Mucosa of descending colon (tissue), 3 donors: ENCODE data around the gene RASL11A. TPM values are rescaled to one million over a fixed set of nuclear protein-coding genes. Genes with fewer than 3 reads are reported as not detected.

Source experiments
- ATAC-seq: fragments of 200-7000 bp; cut with Tn5 transposase; one replicate; pipeline ENCODE4 v1.9.1; 2020; ENCODE audit warnings: mild to moderate bottlenecking, moderate library complexity
- DNase-seq, 3 donors: peaks; one replicate each; pipeline ENCODE4 v3.0.0-alpha.2; 2020
- H3K36me3 ChIP-seq: fragments of 200-600 bp; one replicate; pipeline ENCODE4 v1.8.0; 2021; ENCODE audit warnings: low read depth, mild to moderate bottlenecking
- H3K4me1 ChIP-seq: fragments of 200-600 bp; one replicate; pipeline ENCODE4 v1.8.0; 2021; ENCODE audit warnings: low read depth, mild to moderate bottlenecking
- H3K4me3 ChIP-seq: fragments of 200-600 bp; one replicate; pipeline ENCODE4 v1.8.0; 2021; ENCODE audit warnings: mild to moderate bottlenecking
- H3K9me3 ChIP-seq: fragments of 200-600 bp; one replicate; pipeline ENCODE4 v1.8.0; 2021; ENCODE audit warnings: mild to moderate bottlenecking
- intact Hi-C, 2 donors: fragments of 100-400 bp; cut with DNase I in 1 of 2; cut with micrococcal nuclease in 1 of 2; formaldehyde crosslinking; loops; one replicate each; pipeline versions ENCODE4 v1.11.0 to v1.11.1; 2022; cut with DNase I, micrococcal nuclease
- total RNA-seq, 3 donors: library from RNA; stranded (reverse); fragmentation: NEBNext Ultra II Directional in 2 of 3; extraction: Animal tissue kit (Norgen Biotek cat#: 25700) in 2 of 3; gene quantifications; one replicate each; pipeline versions ENCODE4 v1.2.1 to v1.2.4, GENCODE V29; 2021 to 2023
- TF ChIP-seq, protein P1 (sequence below): fragments of 200-600 bp; IDR thresholded peaks from one replicate; pipeline ENCODE4 v1.8.0; 2022; ENCODE audit warnings: antibody characterized with exemption, mild to moderate bottlenecking
- donor health status: DM: no; HTN: no; CAD: no; lungs with moderate emphysema.
- donor health status: DM: no; HTN: no; CAD: no.
- donor health status: DM: no; HTN: yes; CAD: no.

The RASL11A gene
- total RNA-seq, 3 donors from 2014 or later = 27.0 to 75.0 (median 34.9) TPM

DNA sequence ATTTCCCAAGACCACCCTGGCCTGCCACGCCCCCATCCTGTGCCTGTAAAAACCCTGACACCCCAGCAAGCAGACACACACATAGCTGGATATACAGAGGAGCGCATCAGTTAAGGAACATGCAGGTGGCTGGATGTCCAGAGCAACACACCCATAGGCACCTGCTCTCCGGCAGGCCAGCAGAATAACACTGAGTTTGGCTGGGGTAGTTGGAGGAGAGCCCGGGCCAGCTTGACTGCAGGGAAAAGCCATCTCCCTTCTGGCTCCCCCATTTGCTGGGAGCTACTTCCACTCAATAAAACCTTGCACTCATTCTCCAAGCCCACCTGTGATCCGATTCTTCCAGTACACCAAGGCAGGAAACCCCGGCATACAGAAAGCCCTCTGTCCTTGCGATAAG, 8.9 kb downstream of the RASL11A start:
- no peaks in the 10 kb centered on the region for H3K9me3 ChIP-seq
- H3K4me1 ChIP-seq = no peaks in the 10 kb centered on the region
- no peaks in the 10 kb centered on the region for H3K36me3 ChIP-seq
- H3K4me3 ChIP-seq = no peak overlapping the region
- intact Hi-C loops = loop anchor here (10.0 kb wide), 2 partner anchors 75 to 295 kb away; no protein-coding TSS in a partner anchor
- TF ChIP-seq, protein P1, sequence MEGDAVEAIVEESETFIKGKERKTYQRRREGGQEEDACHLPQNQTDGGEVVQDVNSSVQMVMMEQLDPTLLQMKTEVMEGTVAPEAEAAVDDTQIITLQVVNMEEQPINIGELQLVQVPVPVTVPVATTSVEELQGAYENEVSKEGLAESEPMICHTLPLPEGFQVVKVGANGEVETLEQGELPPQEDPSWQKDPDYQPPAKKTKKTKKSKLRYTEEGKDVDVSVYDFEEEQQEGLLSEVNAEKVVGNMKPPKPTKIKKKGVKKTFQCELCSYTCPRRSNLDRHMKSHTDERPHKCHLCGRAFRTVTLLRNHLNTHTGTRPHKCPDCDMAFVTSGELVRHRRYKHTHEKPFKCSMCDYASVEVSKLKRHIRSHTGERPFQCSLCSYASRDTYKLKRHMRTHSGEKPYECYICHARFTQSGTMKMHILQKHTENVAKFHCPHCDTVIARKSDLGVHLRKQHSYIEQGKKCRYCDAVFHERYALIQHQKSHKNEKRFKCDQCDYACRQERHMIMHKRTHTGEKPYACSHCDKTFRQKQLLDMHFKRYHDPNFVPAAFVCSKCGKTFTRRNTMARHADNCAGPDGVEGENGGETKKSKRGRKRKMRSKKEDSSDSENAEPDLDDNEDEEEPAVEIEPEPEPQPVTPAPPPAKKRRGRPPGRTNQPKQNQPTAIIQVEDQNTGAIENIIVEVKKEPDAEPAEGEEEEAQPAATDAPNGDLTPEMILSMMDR = no peak
- ATAC-seq = no peak
- DNase-seq = no peak

GRCh38 chr13:27280009-27280656, 9.5 kb downstream of the RASL11A start:
- no peak for ATAC-seq
- intact Hi-C loops = no loop called here
- TF ChIP-seq, protein P1 = no peak

DNA sequence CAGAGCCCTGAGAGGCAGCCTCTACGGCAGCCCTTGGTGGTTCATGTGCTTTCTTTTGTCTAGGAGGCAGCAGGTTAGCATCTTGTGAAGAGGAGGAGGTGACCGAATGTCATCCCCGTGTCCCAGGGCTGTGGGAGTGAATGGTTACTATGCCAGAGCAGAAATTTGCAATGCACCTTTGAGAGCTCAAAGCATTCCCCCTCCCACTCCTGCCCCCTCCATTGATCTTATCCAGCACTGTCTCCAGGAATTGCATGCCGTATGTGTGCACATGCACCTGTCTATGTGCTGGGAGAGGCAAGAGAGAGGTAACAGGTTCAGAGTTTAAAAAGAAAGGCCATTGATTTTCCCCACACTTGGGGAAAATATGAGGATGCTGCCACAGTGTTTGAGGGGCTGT, 10.2 kb downstream of the RASL11A start:
- TF ChIP-seq, protein P1 = no peak
- Histone ChIP-seq H3K9me3 (no peaks in the 10 kb centered on the region), H3K4me3 (no peak overlapping the region), H3K4me1 (no peaks in the 10 kb centered on the region), H3K36me3 (no peaks in the 10 kb centered on the region)
- no peak for DNase-seq
- ATAC-seq = no peak
- intact Hi-C loops = no loop called here

More at GRCh38 chr13:27280009-27280656, 9.5 kb downstream of the RASL11A start:
- Histone ChIP-seq H3K4me1 (no peaks in the 10 kb centered on the region), H3K4me3 (no peak overlapping the region), H3K36me3 (no peaks in the 10 kb centered on the region), H3K9me3 (no peaks in the 10 kb centered on the region)
- DNase-seq = no peak

DNA sequence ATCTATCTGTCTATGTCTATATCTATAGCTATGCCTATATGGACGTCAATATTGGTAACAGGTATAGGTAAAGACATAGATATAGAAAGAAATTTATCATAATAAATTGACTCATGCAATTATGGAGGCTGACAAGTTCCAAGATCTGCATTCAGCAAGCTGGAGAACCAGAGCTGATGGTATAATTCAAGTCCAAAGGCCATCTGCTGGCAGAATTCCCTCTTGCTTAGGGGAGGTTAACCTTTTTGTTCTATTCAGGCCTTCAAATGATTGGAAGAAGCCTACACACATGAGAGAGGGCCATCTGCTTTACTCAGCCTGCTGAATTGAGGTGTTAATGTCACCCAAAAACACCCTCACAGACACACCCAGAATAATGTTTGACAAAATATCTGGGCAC, 10.8 kb downstream of the RASL11A start:
- ATAC-seq (peak; percentile 49), DNase-seq (peak in 1 of 3 donors; percentile 52)
- Histone ChIP-seq H3K36me3 (no peaks in the 10 kb centered on the region), H3K4me1 (no peaks in the 10 kb centered on the region), H3K9me3 (no peaks in the 10 kb centered on the region), H3K4me3 (no peak overlapping the region)
- intact Hi-C loops = no loop called here
- TF ChIP-seq, protein P1 = no peak

DNA sequence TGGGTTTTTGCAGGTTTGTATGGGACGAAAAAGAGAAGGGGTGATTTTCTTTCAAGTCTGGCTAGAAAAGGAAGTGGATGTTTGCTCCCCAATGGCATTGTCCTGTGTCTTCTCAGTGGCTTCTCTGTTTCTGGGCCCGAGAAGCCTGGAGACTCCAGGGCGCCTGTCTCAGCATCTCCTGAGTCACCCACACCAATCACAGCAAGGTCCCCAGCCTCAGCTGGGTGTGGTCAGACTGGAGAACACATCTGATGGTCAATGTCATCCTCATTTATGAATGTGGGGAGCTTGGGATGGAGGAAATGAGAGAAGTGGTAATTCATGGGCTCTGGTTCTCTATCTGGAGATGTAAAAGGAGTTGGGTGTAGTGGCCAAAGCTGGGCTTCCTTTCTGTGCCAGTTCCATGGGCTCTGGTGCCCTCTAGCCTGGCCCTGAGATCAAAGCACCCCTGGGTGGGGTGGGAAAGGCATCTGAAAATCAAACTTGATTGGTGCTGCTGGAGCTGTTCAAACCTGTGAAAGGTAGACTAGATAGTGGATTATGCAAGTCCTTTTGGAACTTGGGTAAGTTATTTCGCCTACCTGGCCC, 13.4 kb downstream of the RASL11A start:
- Histone ChIP-seq H3K36me3 (no peaks in the 10 kb centered on the region), H3K9me3 (no peaks in the 10 kb centered on the region), H3K4me3 (no peak overlapping the region), H3K4me1 (no peaks in the 10 kb centered on the region)
- intact Hi-C loops = no loop called here
- TF ChIP-seq, protein P1 = no peak
- DNase-seq (peak in 1 of 3 donors; percentile 24), ATAC-seq (peak; percentile 53)
